IPS-18a (cell line): ENCODE measurements around the gene CD27.
"Not testable (repeated sequence)": the region's sequence is repeated elsewhere in the genome, so short reads cannot be mapped to it uniquely, and the experiment has no call there.

Experiments used
- H3K27ac ChIP-seq: one replicate; pipeline ENCODE4 v1.5.1; 2013; ENCODE audit warnings: low read length
- H3K27me3 ChIP-seq: one replicate; pipeline ENCODE4 v1.6.1; 2013; ENCODE audit warnings: mild to moderate bottlenecking, low read length; ENCODE audit not compliant: control insufficient read depth, insufficient read depth
- H3K36me3 ChIP-seq: one replicate; pipeline ENCODE4 v1.6.1; 2013; ENCODE audit warnings: low read depth, low read length; ENCODE audit not compliant: control insufficient read depth
- H3K4me1 ChIP-seq: one replicate; pipeline ENCODE4 v1.6.1; 2013; ENCODE audit warnings: low read depth, low read length; ENCODE audit not compliant: control insufficient read depth
- H3K4me3 ChIP-seq: one replicate; pipeline ENCODE4 v1.5.1; 2013; ENCODE audit warnings: low read length
- H3K9ac ChIP-seq: one replicate; pipeline ENCODE4 v1.6.1; 2013; ENCODE audit warnings: mild to moderate bottlenecking, low read length, moderate library complexity
- H3K9me3 ChIP-seq: one replicate; pipeline ENCODE4 v1.6.1; 2013; ENCODE audit warnings: low read depth, low read length; ENCODE audit not compliant: control insufficient read depth

The CD27 gene

GRCh38 chr12:6424866-6425265, 19.9 kb upstream of the CD27 start:
- Histone ChIP-seq H3K9me3 (no peaks in the 10 kb centered on the region), H3K4me3 (no peak overlapping the region), H3K27me3 (no peaks in the 10 kb centered on the region), H3K36me3 (no peaks in the 10 kb centered on the region), H3K9ac (no peak overlapping the region), H3K27ac (no peak overlapping the region), H3K4me1 (no peaks in the 10 kb centered on the region)

GRCh38 chr12:6425590-6426531, 18.9 kb upstream of the CD27 start:
- H3K27ac ChIP-seq: no peak overlapping the region
- H3K36me3 ChIP-seq: no peaks in the 10 kb centered on the region
- no peaks in the 10 kb centered on the region for H3K9me3 ChIP-seq
- no peak overlapping the region for H3K9ac ChIP-seq
- no peaks in the 10 kb centered on the region for H3K27me3 ChIP-seq
- no peak overlapping the region for H3K4me3 ChIP-seq
- no peaks in the 10 kb centered on the region for H3K4me1 ChIP-seq

DNA sequence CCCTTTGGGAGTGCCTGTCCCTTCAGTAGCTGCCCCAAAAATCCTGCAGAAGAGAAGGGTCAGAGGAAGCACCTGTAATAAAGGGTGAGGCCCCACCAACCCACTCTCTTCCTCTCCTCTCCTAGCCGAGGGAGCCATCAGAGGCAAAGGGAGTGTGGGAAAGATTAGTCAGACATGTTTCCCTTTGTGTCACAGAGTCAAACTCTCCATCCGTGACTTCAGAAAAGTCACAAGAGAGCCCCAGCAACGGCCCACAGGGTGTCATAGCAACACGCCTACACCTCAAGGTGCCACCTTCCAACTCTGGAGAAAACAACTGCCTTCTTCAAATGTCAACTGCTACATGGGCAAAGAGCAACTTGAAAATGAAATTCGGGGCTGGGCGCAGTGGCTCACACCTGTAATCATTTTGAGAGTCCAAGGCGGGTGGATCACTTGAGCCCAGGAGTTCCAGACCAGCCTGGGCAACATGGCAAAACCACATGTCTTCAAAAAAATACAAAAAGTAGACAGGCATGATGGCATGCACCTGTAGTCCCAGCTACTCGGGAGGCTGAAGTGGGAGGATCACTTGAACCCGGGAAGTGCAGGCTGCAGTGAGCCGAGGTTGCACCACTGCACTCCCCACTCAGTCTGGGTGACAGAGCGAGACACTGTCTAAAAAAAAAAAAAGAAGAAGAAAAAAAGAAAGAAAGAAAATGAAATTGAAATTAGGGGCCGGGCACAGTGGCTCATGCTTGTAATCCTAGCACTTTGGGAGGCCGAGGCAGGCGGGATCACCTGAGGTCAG, 17.7 kb upstream of the CD27 start:
- no peaks in the 10 kb centered on the region for H3K36me3 ChIP-seq
- H3K27ac ChIP-seq: no peak overlapping the region
- no peaks in the 10 kb centered on the region for H3K9me3 ChIP-seq
- H3K4me1 ChIP-seq: no peaks in the 10 kb centered on the region
- no peak overlapping the region for H3K9ac ChIP-seq
- no peak overlapping the region for H3K4me3 ChIP-seq
- H3K27me3 ChIP-seq: no peaks in the 10 kb centered on the region

- H3K4me1 ChIP-seq, H3K4me3 ChIP-seq, H3K9me3 ChIP-seq, H3K27me3 ChIP-seq, H3K27ac ChIP-seq, H3K36me3 ChIP-seq, H3K9ac ChIP-seq: not testable (repeated sequence)
Observed at GRCh38 chr12:6427796-6428195, 17.0 kb upstream of the CD27 start.

DNA sequence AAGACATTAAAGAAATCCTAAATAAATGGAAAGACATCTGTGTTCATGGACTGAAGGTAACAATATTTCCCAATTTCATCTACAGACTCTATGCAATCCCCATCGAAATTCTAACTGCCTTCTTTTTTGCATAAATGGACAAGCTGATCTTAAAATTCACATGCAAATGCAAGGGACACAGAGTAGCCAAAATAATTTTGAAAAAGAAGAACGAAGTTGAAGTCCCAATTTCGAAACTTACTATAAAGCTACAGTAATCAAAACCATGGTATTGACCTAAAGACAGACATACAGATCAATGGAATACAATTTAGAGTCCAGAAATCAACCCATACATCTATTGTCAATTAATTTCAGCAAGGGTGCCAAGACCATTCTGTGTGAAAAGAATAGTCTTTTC, 16.4 kb upstream of the CD27 start:
- H3K4me1 ChIP-seq: peaks cover under 1% of the 10 kb centered on the region

GRCh38 chr12:6430124-6430989, 14.4 kb upstream of the CD27 start:
- H3K4me3 ChIP-seq: no peak overlapping the region
- H3K4me1 ChIP-seq: peaks cover 9% of the 10 kb centered on the region
- H3K9me3 ChIP-seq: no peaks in the 10 kb centered on the region
- H3K9ac ChIP-seq: no peak overlapping the region
- H3K27ac ChIP-seq: no peak overlapping the region
- H3K27me3 ChIP-seq: no peaks in the 10 kb centered on the region
- H3K36me3 ChIP-seq: no peaks in the 10 kb centered on the region

More for the DNA sequence above, 16.4 kb upstream of the CD27 start:
- no peaks in the 10 kb centered on the region for H3K36me3 ChIP-seq
- no peak overlapping the region for H3K27ac ChIP-seq
- no peaks in the 10 kb centered on the region for H3K9me3 ChIP-seq
- H3K4me3 ChIP-seq: no peak overlapping the region
- no peak overlapping the region for H3K9ac ChIP-seq
- H3K27me3 ChIP-seq: no peaks in the 10 kb centered on the region

- H3K36me3 ChIP-seq: no peaks in the 10 kb centered on the region
- peaks cover 9% of the 10 kb centered on the region for H3K4me1 ChIP-seq
- H3K9me3 ChIP-seq: no peaks in the 10 kb centered on the region
- no peak overlapping the region for H3K4me3 ChIP-seq
- H3K27me3 ChIP-seq: no peaks in the 10 kb centered on the region
- H3K27ac ChIP-seq: no peak overlapping the region
- H3K9ac ChIP-seq: no peak overlapping the region
Observed at GRCh38 chr12:6432991-6433390, 11.8 kb upstream of the CD27 start.

- Histone ChIP-seq H3K9ac (no peak overlapping the region), H3K4me1 (peaks cover 9% of the 10 kb centered on the region), H3K36me3 (no peaks in the 10 kb centered on the region), H3K27me3 (no peaks in the 10 kb centered on the region), H3K27ac (no peak overlapping the region), H3K4me3 (no peak overlapping the region), H3K9me3 (no peaks in the 10 kb centered on the region)
Observed at GRCh38 chr12:6434205-6435140, 10.3 kb upstream of the CD27 start.

GRCh38 chr12:6435961-6436715, 8.6 kb upstream of the CD27 start:
- peaks cover 9% of the 10 kb centered on the region for H3K4me1 ChIP-seq
- H3K27me3 ChIP-seq: no peaks in the 10 kb centered on the region
- H3K36me3 ChIP-seq: no peaks in the 10 kb centered on the region
- no peak overlapping the region for H3K27ac ChIP-seq
- no peak overlapping the region for H3K9ac ChIP-seq
- H3K4me3 ChIP-seq: no peak overlapping the region
- no peaks in the 10 kb centered on the region for H3K9me3 ChIP-seq

- peaks cover 9% of the 10 kb centered on the region for H3K4me1 ChIP-seq
- no peak overlapping the region for H3K9ac ChIP-seq
- no peaks in the 10 kb centered on the region for H3K36me3 ChIP-seq
- no peaks in the 10 kb centered on the region for H3K27me3 ChIP-seq
- H3K4me3 ChIP-seq: no peak overlapping the region
- H3K27ac ChIP-seq: no peak overlapping the region
- H3K9me3 ChIP-seq: no peaks in the 10 kb centered on the region
Observed at GRCh38 chr12:6437586-6437985, 7.2 kb upstream of the CD27 start.
